Colon (tissue), 2 donors: ENCODE measurements around the gene GTF3C4.

Experiments used
- FAIRE-seq: peaks from 2 replicates; lab custom pipeline; 2012; peaks lifted over from hg19 to GRCh38; lab: Jason Lieb, UNC
- donor health status: control.
- donor health status: control.

Gene GTF3C4

DNA sequence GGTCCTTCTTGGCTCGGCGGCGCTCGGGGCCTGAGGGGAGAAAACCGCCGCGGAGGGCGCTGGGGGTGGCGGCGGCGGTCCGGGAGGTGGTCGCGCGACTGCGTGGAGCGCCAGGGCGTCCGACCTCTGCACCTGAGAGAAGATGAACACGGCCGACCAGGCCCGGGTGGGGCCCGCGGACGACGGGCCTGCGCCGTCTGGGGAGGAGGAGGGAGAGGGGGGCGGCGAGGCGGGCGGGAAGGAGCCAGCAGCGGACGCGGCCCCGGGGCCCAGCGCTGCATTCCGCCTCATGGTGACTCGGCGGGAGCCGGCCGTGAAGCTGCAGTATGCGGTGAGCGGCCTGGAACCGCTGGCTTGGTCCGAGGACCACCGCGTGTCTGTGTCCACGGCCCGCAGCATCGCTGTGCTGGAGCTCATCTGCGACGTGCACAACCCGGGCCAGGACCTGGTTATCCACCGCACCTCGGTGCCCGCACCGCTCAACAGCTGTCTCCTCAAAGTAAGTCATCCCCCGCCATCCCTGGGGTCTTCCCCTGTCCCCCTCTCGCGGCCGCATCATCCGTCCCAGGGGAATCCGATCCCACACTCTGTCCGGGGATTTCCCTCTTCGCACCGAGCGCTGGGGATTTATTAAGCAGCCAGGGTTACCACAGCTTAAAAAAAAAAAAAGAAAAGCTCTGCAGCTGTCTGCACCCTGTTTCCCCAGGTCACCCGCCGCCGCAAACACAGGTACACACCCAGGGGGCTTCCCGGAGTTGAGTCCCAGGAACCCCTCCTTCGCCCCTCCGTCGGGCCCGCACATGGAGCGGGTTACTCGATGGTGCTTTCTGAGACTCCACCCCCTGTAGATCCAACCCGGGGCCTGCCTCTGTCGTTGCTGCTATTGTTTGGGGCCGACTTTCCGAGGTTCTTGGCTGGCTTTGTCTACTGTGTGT lies at the start of gene GTF3C4:
Gene GTF3C4 (plus strand): TSS at position 8 of the 935 bp plus-strand sequence. CDS start 135 bp downstream, at position 143.
- FAIRE-seq: no peak

- no peak for FAIRE-seq
Measured at GRCh38 chr9:132622159-132622558, 48.1 kb upstream of the GTF3C4 start.

DNA sequence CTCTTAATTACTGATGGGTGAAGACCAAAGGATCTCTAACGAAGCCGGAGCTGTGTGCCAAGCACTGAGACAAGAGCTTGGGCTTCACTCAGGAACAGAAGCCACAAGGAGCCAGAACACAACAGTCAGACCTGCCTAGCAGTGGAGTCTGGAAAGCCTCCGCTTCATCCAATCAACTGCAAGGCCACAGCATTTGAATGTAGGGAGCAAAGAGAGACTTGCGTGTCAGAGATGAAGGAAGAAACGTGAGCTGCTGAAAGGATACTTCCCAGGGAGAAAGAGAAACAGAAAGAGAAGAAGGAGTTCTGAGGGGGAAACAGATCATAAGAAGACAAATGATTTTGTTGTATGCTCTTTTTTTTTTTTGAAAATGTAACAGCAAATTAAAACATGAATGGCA lies 44.0 kb upstream of the GTF3C4 start:
- FAIRE-seq: no peak

DNA sequence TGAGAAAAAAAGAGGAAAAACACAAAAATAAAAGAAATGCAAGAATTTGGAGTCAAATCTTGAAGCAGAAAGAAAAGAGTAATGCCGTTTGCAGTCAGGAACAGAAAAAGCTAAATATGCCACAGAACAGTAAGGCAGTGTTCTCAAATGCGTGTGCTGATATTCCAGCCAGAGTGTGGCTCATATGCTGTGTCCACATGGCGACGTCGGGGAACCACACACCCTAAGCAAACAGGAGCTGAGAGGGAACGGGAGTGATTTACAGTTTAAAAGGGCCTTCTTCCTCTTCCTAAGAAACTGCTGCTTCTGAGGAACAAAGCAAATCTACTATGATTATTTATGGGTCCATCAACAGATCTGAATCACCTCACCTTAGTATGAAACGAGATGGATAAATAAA lies 43.2 kb upstream of the GTF3C4 start:
- no peak for FAIRE-seq

GRCh38 chr9:132627594-132627993 lies 42.7 kb upstream of the GTF3C4 start:
- FAIRE-seq: no peak

GRCh38 chr9:132628746-132629145 lies 41.5 kb upstream of the GTF3C4 start:
- FAIRE-seq: no peak

DNA sequence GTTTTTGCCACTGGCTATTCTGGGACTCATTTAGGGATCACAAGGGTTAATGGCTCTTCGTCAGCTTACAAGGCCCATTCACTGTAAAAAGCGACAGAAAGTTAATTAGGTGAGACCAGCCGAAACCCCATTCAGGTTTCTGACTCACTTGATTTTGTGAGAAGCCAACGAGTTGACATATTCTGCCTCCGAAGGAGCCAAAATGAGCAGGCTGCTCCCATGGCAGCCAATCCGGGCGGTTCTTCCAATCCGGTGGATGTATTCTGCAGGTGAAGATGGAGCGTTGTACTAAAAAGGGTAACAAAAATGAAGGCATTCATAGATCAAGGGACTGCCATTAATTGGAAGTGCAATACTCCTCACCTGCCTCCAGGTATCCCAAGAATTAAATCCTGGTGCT lies 40.1 kb upstream of the GTF3C4 start:
- FAIRE-seq: no peak

DNA sequence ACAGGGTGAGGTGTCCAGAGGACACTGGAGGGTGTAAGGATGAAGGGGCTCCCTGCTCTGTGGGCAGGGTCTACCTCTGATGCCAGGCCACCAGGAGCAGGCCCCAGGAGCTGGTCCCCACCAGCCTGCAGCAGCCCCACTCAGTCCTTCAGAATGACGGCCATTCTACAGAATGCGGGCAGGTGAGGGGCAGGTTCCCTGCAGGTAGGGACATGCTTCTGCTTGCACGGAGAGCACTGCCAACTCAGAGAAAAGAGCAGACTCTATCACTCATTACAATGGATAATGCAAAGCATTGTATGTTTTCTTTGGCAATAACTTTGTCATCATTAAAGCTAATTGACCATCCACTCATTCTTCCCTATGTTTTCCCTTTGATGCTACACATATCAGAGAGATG lies 39.5 kb upstream of the GTF3C4 start:
- FAIRE-seq: no peak

GRCh38 chr9:132631280-132631679 lies 39.0 kb upstream of the GTF3C4 start:
- no peak for FAIRE-seq

- no peak for FAIRE-seq
Measured at GRCh38 chr9:132631685-132632084, 38.6 kb upstream of the GTF3C4 start.

DNA sequence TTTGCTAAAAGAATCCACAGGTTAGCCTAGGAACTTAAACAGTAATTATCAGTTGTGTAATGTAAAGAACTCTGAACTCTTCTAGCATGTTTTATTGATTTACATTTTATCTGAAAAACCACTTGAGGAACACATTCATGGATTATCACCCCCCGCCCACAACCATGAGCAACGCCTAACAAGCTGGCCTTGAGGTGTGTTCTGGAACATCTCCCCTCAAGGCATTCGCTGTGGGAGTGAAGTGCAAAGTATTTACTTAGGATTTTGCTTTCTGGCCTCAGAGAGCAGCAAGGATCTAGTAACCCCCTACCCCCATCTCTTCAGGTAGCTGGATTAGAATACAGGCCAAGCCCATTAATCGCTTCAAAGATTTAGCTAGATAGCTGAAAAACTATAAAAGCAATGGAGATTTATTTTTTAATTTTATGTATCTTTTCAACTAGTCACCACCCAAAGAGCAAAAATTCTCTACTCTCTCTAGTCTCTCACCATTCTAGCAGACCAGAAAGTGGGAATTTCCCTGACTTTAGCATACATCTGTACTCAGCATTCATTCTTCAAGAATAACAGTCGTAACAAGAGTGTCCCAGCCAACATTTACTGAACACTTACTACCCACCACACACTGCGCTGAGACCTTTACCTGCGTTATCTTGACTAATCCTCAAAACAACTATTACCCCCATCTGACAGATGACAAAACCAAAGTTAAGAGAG lies 37.7 kb upstream of the GTF3C4 start:
- no peak for FAIRE-seq

GRCh38 chr9:132634327-132634726 lies 35.9 kb upstream of the GTF3C4 start:
- FAIRE-seq: no peak

- FAIRE-seq: no peak
Measured at GRCh38 chr9:132637351-132637750, 32.9 kb upstream of the GTF3C4 start.

- FAIRE-seq: no peak
Measured at GRCh38 chr9:132637801-132638200, 32.5 kb upstream of the GTF3C4 start.

GRCh38 chr9:132638240-132638639 lies 32.0 kb upstream of the GTF3C4 start:
- no peak for FAIRE-seq

- FAIRE-seq: no peak
Measured at GRCh38 chr9:132639322-132639721, 30.9 kb upstream of the GTF3C4 start.

- FAIRE-seq: no peak
Measured at GRCh38 chr9:132641216-132641615, 29.0 kb upstream of the GTF3C4 start.

GRCh38 chr9:132644251-132644650 lies 26.0 kb upstream of the GTF3C4 start:
- FAIRE-seq: no peak

DNA sequence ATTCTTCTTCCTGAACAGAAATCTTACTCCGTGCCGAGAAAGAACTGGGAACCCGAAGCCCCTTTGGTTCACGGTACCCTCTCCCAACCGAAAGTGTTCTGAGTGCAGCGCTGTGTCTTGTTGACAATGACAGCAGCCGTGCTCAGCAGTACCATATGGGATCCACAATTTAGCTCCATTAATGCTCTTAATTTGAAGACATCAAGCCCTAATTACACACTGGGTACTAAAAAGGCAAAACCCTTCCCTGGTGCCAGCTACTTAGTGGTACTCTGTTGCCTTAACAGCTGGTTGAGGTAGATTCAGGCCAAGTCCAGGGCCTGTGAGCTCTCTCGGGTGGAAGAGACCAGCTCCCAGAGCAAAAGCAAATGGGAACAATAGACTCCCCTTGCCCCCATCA lies 25.0 kb upstream of the GTF3C4 start:
- no peak for FAIRE-seq

- no peak for FAIRE-seq
Measured at GRCh38 chr9:132645711-132646110, 24.6 kb upstream of the GTF3C4 start.

DNA sequence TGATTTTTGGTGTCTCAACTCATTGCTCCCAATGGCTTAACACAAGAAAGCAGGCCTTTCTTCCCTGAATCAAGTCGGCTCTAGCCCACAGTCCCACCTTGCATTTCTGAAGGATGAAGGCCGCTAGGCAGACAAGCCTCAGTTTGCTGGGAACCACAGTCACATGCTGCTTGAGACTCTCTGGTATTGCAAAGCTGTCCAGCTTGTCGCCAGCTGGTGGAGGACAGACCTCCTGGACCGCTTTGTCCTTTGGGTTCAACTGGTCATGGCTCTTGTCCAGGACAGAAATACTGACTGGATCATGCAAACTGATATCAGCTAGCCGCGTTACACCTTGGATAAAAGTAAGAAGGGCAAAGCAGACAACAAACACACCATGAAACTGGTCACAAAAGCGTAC lies 23.5 kb upstream of the GTF3C4 start:
- no peak for FAIRE-seq

DNA sequence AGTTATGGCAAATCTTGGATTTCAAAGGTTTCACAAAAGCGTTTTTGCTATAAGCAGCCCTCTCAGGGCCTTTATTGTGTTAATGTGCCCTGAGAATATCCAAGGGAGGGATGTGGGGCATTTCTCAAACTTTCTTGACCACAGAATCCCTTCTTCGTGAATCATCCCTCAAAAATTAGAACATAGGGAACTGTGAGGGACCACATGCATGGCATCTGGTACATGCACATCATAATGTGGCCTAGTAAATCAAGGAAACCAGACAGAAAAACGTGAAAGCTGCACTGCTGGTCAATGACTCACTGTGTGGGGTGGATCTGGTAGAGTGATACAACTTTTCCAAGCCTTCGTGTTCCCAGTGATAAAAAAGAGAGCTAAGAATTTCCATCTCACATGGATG lies 22.9 kb upstream of the GTF3C4 start:
- FAIRE-seq: no peak

- no peak for FAIRE-seq
Measured at GRCh38 chr9:132647806-132648205, 22.5 kb upstream of the GTF3C4 start.
